Keratinocyte (primary cell): ENCODE data around the gene ZPR1. TPM values are rescaled to one million over a fixed set of nuclear protein-coding genes. Genes with fewer than 3 reads are reported as not detected.
"Not testable (repeated sequence)": the region's sequence is repeated elsewhere in the genome, so short reads cannot be mapped to it uniquely, and the experiment has no call there.

ENCODE experiments used
- DNase-seq: peaks from one replicate; pipeline ENCODE4 v3.0.0-alpha.2; 2011; ENCODE audit warnings: low read depth, missing footprints, low spot score
- FAIRE-seq: peaks from 2 replicates; lab custom pipeline; 2011; peaks lifted over from hg19 to GRCh38; lab: Jason Lieb, UNC
- H2AFZ ChIP-seq: 2 replicates; pipeline ENCODE4 v1.6.0; 2012; ENCODE audit warnings: low read length, control low read depth, inconsistent platforms; ENCODE audit not compliant: control insufficient read depth
- H3K27ac ChIP-seq: 2 replicates; pipeline ENCODE4 v1.5.1; 2011; ENCODE audit warnings: low read length; ENCODE audit not compliant: control insufficient read depth, insufficient read depth
- H3K27me3 ChIP-seq: 3 replicates; pipeline ENCODE4 v1.6.0; 2011; ENCODE audit warnings: low read length; ENCODE audit not compliant: control insufficient read depth, insufficient read depth; ENCODE audit errors: extremely low read depth
- H3K36me3 ChIP-seq, 2 experiments: 2 replicates in 1 of 2; 3 replicates in 1 of 2; pipeline ENCODE4 v1.5.1; 2011; ENCODE audit warnings: low read length in 2 of 2, mild to moderate bottlenecking in 1 of 2; ENCODE audit not compliant: control insufficient read depth in 2 of 2, insufficient read depth in 2 of 2; ENCODE audit errors: extremely low read depth in 1 of 2
- H3K4me1 ChIP-seq: 3 replicates; pipeline ENCODE4 v1.5.1; 2011; ENCODE audit warnings: low read length; ENCODE audit not compliant: control insufficient read depth, insufficient read depth; ENCODE audit errors: extremely low read depth
- H3K4me2 ChIP-seq: 3 replicates; pipeline ENCODE4 v1.6.0; 2011; ENCODE audit warnings: low read depth, low read length; ENCODE audit not compliant: control insufficient read depth, insufficient read depth; ENCODE audit errors: extremely low read depth
- H3K4me3 ChIP-seq, 3 experiments: fragments of 200-600 bp in 1 of 3; sonication (generic) in 1 of 3; 2 replicates in 2 of 3; 3 replicates in 1 of 3; pipeline ENCODE4 v1.5.1; 2011 to 2016; ENCODE audit warnings: low read length in 3 of 3, mild to moderate bottlenecking in 3 of 3, control low read depth in 2 of 3, inconsistent platforms in 1 of 3, low read depth in 1 of 3, mixed read lengths in 1 of 3, mixed run types in 1 of 3, moderate library complexity in 1 of 3; ENCODE audit not compliant: control insufficient read depth in 2 of 3, insufficient read depth in 2 of 3; ENCODE audit errors: extremely low read depth in 1 of 3
- H3K79me2 ChIP-seq: 2 replicates; pipeline ENCODE4 v1.6.0; 2012; ENCODE audit warnings: low read length; ENCODE audit not compliant: control insufficient read depth, insufficient read depth
- H3K9ac ChIP-seq: 3 replicates; pipeline ENCODE4 v1.6.0; 2011; ENCODE audit warnings: low read length; ENCODE audit not compliant: control insufficient read depth, insufficient read depth; ENCODE audit errors: extremely low read depth
- H3K9me1 ChIP-seq: 3 replicates; pipeline ENCODE4 v1.6.0; 2011; ENCODE audit warnings: low read length; ENCODE audit not compliant: control insufficient read depth, insufficient read depth; ENCODE audit errors: extremely low read depth
- H3K9me3 ChIP-seq: 2 replicates; pipeline ENCODE4 v1.5.1; 2012; ENCODE audit warnings: low read depth, low read length; ENCODE audit not compliant: control insufficient read depth
- H4K20me1 ChIP-seq: 3 replicates; pipeline ENCODE4 v1.6.0; 2011; ENCODE audit warnings: low read length; ENCODE audit not compliant: control insufficient read depth, insufficient read depth; ENCODE audit errors: extremely low read depth
- CTCF ChIP-seq, 3 experiments: IDR thresholded peaks in 1 of 3; conservative IDR thresholded peaks in 1 of 3; optimal IDR thresholded peaks in 1 of 3; 2 replicates in 2 of 3; 3 replicates in 1 of 3; pipeline versions ENCODE3 to v1.5.1; 2011; ENCODE audit warnings: low read length in 3 of 3, mild to moderate bottlenecking in 3 of 3, moderate library complexity in 2 of 3, control low read depth in 1 of 3, inconsistent platforms in 1 of 3; ENCODE audit not compliant: insufficient read depth in 2 of 3; ENCODE audit errors: extremely low read depth in 1 of 3
- EZH2 ChIP-seq: IDR thresholded peaks from one replicate; pipeline ENCODE4 v1.6.1; 2012; ENCODE audit warnings: inconsistent platforms, mild to moderate bottlenecking, low read length, moderate library complexity
- dilution Hi-C: fragments of 300-500 bp; cut with MboI; formaldehyde crosslinking; loops from one replicate; pipeline ENCODE4 v1.7.0; 2020; ENCODE audit warnings: low sequenced_read_pairs; ENCODE audit not compliant: extremely low pct_ligation_motif_present
- polyA plus RNA-seq, 5 experiments: library from polyadenylated mRNA; depleted of rRNA in 3 of 5; stranded (reverse) in 3 of 5; stranded (forward) in 1 of 5; unstranded in 1 of 5; fragments of >200 nt; gene quantifications; 1 replicate in 1 of 5; 2 replicates in 3 of 5; 3 replicates in 1 of 5; pipeline versions ENCODE4 v1.2.1 to v1.2.3, GENCODE V29; 2011 to 2012; ENCODE audit warnings: missing spikeins in 2 of 5, low read depth in 1 of 5, low replicate concordance in 1 of 5

The ZPR1 gene
- polyA plus RNA-seq, 1 donor (not counting 4 experiments of a cell fraction or from before 2014, with no cell fraction given): 71.1 TPM

- dilution Hi-C loops: no loop called here
- H3K4me1 ChIP-seq: no peaks in the 10 kb centered on the region
- H4K20me1 ChIP-seq: no peaks in the 10 kb centered on the region
- no peak for FAIRE-seq
- TF ChIP-seq EZH2 (no peak), CTCF (optimal IDR thresholded peaks at IDR 0.05 in 1 of 3, IDR thresholded peaks at IDR 0.05 in 1 of 3, conservative IDR thresholded peaks at IDR 0.05 in 1 of 3; ENCODE audit: extremely low read depth in 1 of 3, insufficient read depth in 2 of 3, low read length in 3 of 3) (no peak)
- DNase-seq: no peak
- no peaks in the 10 kb centered on the region for H3K79me2 ChIP-seq
- H3K9me3 ChIP-seq: no peaks in the 10 kb centered on the region
- H3K27me3 ChIP-seq: no peaks in the 10 kb centered on the region
- H3K4me3 ChIP-seq: no peak overlapping the region
- no peak overlapping the region for H3K4me2 ChIP-seq
- H3K27ac ChIP-seq: no peak overlapping the region
- H3K36me3 ChIP-seq: no peaks in the 10 kb centered on the region
- H2AFZ ChIP-seq: no peak overlapping the region
- no peaks in the 10 kb centered on the region for H3K9me1 ChIP-seq
- no peak overlapping the region for H3K9ac ChIP-seq
Observed at GRCh38 chr11:116804001-116804400, 16.2 kb upstream of the ZPR1 start.

- H3K9ac ChIP-seq, H2AFZ ChIP-seq, H3K4me1 ChIP-seq, dilution Hi-C loops, H3K9me3 ChIP-seq, H3K27ac ChIP-seq, H4K20me1 ChIP-seq, H3K9me1 ChIP-seq, H3K27me3 ChIP-seq, DNase-seq, H3K36me3 ChIP-seq, H3K4me2 ChIP-seq, FAIRE-seq, H3K79me2 ChIP-seq, H3K4me3 ChIP-seq: not testable (repeated sequence)
Observed at GRCh38 chr11:116801662-116802061, 13.8 kb upstream of the ZPR1 start.

GRCh38 chr11:116800610-116801009 is 12.8 kb upstream of the ZPR1 start:
- H3K9ac ChIP-seq: no peak overlapping the region
- H2AFZ ChIP-seq: no peak overlapping the region
- H4K20me1 ChIP-seq: no peaks in the 10 kb centered on the region
- no peak overlapping the region for H3K4me2 ChIP-seq
- no peaks in the 10 kb centered on the region for H3K27me3 ChIP-seq
- H3K9me1 ChIP-seq: no peaks in the 10 kb centered on the region
- TF ChIP-seq EZH2 (no peak), CTCF (optimal IDR thresholded peaks at IDR 0.05 in 1 of 3, IDR thresholded peaks at IDR 0.05 in 1 of 3, conservative IDR thresholded peaks at IDR 0.05 in 1 of 3; ENCODE audit: extremely low read depth in 1 of 3, insufficient read depth in 2 of 3, low read length in 3 of 3) (no peak)
- H3K36me3 ChIP-seq: no peaks in the 10 kb centered on the region
- dilution Hi-C loops: no loop called here
- H3K79me2 ChIP-seq: no peaks in the 10 kb centered on the region
- FAIRE-seq (no peak), DNase-seq (no peak)
- no peak overlapping the region for H3K4me3 ChIP-seq
- no peaks in the 10 kb centered on the region for H3K9me3 ChIP-seq
- no peak overlapping the region for H3K27ac ChIP-seq
- H3K4me1 ChIP-seq: no peaks in the 10 kb centered on the region
